Erythroblast (primary cell): ENCODE results near the gene BLMH.

ENCODE experiments used
- GATA1 ChIP-seq: IDR thresholded peaks from 2 replicates; pipeline ENCODE4 v1.6.1; 2011; ENCODE audit warnings: low read depth, mild to moderate bottlenecking, control low read depth, low read length, moderate library complexity
- POLR2A ChIP-seq: IDR thresholded peaks from 2 replicates; pipeline ENCODE4 v1.6.1; 2011; ENCODE audit warnings: mild to moderate bottlenecking, low read length

- TF ChIP-seq POLR2A (no peak), GATA1 (no peak)
These were observed 59.5 kb downstream of the BLMH start for GRCh38 chr17:30232015-30232823.
